ENCODE measurements around the gene ZNF614.
"Not testable (repeated sequence)": the region's sequence is repeated elsewhere in the genome, so short reads cannot be mapped to it uniquely, and the experiment has no call there.

ZNF614 gene

DNA sequence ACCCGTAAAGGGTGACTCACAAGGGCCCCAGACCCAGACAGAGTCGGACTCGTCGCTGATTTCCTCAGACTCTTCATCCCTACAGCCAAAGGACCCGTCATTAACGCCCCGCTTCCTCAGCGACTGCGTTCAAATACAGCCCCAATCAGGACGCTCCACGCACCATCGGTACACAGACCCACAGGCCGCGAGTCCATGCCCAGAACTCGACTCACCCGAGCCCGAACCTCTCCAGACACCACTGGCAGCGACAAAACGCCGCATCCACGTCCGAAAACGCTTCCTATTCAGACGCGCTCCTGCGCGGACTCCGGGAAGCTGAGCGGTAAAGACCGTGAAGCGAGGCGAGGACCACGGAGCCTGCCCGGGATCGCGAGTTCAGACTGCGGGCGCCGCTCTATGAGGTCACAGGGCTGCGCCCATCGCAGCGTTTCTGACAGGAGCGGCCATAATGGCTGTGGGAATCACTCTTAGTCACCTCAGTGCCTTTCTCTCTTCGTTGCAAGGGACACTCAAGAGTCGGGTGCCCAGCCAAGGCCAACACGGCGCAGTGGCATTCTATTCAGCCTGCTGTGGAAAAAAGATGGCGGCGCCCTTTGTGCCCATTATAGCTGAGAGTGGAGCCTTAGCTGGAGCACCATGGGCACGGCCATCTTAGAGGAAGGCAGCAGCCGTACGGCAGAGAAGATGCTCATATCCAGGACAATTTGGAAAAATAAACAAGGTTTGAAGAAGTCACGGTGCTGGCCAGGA lies at the start of gene ZNF614:
TSS of gene ZNF614 (minus strand) at position 353 of the 753 bp plus-strand sequence. CDS start 2,634 bp downstream, outside the sequence.
- DNase-seq (ENCODE audit: low spot score): peak; percentile 85

DNA sequence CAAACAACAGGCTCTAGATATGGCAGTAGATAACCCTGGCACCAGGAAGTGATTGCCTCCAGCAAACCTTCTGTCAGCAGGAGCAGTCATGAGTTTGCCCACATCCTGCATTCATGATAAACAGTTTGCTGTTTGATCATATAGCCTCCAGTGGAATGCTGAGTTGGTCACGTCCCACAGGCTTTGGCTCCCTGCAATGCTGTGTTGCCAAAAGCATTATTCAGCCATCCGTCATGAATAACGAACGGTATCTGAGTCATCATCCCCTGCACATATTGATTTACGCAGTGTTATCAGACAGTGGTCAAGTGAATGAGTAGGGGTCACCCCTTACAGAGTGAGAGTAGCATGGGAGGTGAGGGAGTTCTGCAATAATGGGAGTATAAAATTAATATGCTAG lies 42.3 kb upstream of the ZNF614 start:
- DNase-seq (ENCODE audit: low spot score): no peak

DNA sequence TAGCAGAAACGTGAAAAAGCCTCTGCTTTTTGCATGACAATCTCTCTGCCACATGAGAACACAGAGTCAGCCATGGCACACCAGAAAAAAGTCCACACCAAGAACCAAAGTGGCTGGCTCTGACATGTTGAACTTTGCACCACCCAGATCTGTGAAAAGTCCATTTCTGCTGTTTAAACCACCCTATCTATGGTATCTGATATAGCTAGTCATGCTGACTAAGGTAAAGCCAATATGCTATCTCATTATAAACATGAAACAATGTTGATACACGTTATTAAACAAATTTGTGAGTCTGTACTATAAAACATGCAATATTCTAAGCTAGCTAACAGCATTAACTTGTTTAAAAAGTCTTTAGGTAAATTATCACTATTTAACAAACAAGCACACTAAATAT lies 41.5 kb upstream of the ZNF614 start:
- no peak for DNase-seq (ENCODE audit: low spot score)

DNA sequence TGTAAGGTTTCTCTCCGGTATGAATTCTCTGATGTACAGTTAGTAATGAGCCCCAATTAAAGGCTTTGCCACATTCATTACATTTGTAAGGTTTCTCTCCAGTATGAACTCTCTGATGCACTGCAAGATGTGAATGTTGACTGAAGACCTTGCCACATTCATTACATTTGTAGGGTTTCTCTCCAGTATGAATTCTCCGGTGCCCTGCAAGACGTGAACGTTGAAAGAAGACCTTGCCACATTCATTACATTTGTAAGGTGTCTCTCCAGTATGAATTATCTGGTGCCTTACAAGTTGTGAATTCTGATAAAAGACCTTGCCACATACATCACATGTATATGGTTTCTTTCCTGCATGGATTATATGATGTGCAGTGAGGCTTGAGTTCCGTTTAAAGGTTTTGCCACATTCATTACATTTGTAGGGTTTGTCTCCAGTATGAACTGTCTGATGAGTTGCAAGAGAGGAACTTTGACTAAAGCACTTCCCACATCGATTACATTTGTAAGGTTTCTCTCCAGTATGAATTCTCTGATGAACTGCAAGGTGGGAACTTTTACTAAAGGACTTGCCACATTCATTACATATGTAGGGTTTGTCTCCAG lies 38.2 kb upstream of the ZNF614 start:
- no peak for DNase-seq (ENCODE audit: low spot score)

DNA sequence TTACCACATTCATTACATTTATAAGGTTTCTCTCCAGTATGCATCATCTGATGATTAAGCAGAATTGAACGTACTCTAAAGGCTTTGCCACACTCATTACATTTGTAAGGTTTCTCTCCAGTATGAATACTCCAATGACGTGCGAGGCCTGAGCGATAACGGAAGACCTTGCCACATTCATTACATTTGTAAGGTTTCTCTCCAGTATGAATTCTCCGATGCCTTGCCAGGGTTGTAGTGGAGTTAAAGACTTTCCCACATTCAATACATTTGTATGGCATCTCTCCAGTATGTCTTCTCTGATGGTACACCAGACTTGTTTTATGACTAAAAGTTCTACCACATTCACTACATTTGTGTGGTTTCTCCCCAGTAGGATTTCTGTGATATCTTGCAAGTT lies 37.2 kb upstream of the ZNF614 start:
- no peak for DNase-seq (ENCODE audit: low spot score)

DNA sequence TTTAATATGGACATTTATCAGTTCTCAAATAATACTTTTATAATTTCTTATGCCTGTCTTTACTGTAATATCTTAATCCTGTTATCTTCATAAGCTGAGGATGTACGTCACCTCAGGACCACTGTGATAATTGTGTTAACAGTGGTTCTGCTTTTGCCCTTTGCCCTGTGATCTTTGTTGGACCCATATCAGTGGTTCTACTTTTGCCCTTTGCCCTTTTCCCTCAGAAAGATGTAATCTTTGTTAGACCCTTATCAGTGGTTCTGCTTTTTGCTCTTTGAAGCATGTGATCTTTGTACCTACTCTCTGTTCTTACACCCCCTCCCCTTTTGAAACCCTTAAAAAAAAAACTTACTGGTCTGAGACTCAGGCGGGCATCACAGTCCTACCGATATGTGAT lies 28.3 kb upstream of the ZNF614 start:
- DNase-seq (ENCODE audit: low spot score): not testable (repeated sequence)

DNA sequence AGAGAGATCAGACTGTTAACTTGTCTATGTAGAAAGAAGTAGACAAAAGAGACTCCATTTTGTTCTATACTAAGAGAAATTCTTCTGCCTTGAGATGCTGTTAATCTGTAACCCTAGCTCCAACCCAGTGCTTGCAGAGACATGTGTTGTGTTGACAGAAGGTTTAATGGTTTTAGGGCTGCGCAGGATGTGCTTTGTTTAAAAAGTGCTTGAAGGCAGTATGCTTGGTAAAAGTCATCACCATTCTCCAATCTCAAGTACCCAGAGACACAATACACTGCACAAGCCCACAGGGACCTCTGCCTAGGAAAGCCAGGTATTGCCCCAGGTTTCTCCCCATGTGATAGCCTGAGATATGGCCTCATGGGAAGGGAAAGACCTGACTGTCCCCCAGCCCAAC lies 23.6 kb upstream of the ZNF614 start:
- not testable (repeated sequence) for DNase-seq (ENCODE audit: low spot score)

DNA sequence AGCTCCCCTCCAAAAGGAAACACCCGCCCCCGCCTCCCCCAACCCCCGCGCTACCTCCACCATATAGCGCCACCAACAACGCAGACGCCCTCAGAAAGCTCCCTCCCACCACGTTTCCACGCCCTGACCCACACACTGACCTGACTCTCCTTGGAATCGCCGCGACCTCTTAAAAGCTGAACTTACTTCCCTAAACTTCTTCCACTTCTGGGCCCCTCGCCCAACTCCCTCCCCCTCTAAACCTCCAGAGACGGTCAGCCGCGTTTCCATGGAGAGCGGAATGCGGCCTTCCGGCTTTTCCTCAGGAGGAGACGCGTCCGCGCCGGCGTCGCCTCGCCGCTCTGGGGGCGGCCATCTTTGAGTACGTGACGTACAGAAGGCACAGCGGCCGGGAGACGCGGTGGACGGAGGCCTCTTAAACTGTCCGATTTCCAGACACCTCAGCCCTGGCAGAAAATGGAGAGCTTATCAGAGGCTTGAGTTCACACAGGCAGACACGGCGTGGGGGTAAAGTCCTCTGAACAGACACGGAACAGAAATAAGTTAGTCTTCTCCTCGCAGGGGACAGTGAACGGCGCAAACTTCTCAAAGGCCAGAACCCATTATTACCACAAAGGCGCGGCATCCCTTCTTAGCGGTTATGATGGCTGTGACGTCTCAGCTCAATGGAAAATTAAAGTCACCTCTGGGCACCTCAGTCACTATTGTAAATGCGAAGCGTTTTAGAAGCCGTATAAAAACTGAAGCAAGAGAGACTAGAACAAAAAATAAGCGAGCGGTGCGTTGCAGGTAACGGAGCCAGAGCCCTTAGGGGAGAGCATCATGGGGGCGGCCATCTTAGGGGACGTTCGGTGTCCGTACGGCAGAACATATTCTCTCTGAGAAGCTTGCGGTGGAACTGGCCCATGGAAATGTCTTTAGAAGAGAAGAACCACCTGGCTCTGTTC lies 20.6 kb upstream of the ZNF614 start, which contains the start of gene ZNF432:
TSS of gene ZNF432 (minus strand) at position 284 of the 947 bp plus-strand sequence. CDS start 1,970 bp downstream, outside the sequence.
- DNase-seq (ENCODE audit: low spot score): peak; percentile 89

DNA sequence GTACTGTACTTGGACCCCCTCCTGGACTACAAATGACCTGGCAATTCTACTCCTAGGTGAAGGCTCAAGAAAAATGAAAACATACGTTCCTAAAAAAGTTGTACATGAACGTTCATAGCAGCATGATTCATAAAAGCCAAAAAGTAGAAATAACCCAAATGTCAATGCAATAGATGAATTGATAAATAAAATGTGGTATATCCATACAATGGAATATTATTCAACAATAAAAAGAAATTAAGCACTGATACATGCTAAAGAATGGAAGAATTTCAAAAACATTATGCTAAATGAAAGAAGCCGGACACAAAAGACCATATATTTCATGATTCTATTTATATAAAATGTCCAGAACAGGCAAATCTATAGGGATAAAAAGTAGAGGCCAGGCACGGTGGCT lies 11.0 kb upstream of the ZNF614 start:
- DNase-seq (ENCODE audit: low spot score): no peak

DNA sequence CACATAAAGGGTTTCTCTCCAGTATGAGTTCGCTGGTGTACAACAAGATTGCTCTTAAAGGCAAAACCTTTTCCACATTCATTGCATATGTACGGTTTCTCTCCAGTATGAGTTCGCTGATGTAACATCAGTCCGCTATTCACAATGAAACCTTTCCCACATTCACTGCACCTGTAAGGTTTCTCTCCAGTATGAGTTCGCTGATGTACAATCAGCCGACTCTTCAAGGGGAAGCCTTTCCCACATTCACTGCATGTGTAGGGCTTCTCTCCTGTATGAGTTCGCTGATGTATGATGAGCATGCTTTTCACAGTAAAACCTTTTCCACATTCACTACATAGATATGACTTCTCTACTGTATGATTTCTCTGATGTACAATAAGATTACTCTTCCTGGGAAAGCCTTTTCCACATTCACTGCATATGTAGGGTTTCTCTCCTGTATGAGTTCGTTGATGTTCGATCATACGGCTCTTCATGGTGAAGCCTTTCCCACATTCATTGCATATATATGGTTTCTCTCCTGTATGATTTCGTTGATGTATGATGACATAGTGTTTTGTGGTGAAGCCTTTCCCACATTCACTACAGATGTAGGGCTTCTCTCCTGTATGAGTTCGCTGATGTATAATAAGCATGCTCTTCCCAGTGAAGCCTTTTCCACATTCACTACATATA lies 6.0 kb upstream of the ZNF614 start:
- no peak for DNase-seq (ENCODE audit: low spot score)

DNA sequence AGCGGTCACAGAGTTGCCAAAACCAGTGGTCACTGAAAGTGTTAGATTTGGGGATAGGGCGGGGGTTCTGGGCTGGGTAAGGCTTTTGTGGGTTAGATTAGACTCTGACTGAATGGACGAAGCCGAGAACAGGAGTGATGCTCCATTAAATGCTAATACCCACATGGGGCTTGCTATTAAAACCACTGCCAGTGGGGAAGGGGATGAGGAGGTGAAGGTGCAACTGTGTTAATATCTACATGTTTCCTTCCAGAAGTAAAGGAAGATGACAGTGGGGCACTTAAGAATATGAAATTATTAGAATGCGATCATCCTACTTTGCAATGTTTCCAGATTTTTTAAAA lies 573 bp upstream of the ZNF614 start:
- no peak for DNase-seq (ENCODE audit: low spot score)

DNA sequence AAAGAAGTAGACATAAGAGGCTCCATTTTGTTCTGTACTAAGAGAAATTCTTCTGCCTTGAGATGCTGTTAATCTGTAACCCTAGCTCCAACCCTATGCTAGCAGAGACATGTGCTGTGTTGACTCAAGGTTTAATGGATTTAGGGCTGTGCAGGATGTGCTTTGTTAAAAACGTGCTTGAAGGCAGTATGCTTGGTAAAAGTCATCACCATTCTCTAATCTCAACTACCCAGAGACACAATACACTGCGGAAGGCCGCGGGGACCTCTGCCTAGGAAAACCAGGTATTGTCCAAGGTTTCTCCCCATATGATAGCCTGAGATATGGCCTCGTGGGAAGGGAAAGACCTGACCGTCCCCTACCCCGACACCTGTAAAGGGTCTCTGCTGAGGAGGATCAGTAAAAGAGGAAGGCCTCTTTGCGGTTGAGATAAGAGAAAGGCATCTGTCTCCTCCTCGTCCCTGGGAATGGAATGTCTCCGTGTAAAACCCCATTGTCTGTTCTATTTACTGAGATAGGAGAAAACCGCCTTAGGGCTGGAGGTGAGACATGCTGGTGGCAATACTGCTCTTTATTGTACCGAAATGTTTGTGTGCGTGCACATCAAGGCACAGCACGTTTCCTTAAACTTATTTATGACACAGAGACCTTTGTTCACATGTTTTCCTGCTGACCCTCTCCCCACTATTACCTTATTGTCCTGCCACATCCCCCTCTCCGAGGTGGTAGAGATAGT lies 1.8 kb downstream of the ZNF614 start:
- DNase-seq (ENCODE audit: low spot score): not testable (repeated sequence)

DNA sequence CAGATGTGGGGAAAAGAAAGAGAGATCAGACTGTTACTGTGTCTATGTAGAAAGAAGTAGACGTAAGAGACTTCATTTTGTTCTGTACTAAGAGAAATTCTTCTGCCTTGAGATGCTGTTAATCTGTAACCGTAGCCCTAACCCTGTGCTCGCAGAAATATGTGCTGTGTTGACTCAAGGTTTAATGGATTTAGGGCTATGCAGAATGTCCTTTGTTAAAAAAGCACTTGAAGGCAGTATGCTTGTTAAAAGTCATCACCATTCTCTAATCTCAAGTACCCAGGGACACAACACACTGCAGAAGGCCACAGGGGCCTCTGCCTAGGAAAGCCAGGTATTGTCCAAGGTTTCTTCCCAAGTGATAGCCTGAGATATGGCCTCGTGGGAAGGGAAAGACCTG lies 3.7 kb downstream of the ZNF614 start:
- DNase-seq (ENCODE audit: low spot score): not testable (repeated sequence)

DNA sequence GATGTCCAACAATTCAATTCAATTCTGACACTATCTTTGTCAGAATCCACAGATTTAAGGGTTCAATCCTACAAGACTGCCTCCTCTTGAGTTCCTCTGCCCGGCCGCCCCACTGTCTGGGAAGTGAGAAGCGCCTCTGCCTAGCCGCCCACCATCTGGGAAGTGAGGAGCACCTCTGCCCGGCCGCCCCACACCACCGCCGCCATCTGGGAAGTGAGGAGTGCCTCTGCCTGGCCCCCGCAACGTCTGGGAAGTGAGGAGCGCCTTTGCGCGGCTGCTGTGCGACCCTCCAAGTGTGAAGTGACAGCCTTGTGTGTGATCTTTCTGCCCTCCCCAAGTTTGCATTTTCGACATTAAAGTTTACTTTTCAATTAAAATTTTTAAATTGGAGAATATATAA lies 6.0 kb downstream of the ZNF614 start:
- DNase-seq (ENCODE audit: low spot score): no peak

DNA sequence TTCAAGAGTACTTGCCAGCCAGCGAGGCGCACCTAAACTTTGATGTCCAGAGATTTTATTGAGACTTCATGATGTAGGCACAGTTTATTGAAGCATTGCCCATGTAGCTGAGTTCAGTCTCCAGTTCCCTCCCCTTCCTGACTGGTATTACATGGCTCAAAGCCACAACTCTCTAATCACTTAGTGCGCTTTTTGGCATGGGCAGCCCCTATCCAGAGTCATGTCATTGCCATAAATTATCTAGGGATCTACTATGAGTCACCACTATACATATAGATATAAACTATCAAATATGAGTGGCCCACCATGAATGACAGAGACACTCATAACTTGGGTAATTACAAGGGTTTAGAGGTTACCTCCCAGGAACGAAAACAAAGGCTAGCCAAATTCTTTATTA lies 7.7 kb downstream of the ZNF614 start:
- no peak for DNase-seq (ENCODE audit: low spot score)

DNA sequence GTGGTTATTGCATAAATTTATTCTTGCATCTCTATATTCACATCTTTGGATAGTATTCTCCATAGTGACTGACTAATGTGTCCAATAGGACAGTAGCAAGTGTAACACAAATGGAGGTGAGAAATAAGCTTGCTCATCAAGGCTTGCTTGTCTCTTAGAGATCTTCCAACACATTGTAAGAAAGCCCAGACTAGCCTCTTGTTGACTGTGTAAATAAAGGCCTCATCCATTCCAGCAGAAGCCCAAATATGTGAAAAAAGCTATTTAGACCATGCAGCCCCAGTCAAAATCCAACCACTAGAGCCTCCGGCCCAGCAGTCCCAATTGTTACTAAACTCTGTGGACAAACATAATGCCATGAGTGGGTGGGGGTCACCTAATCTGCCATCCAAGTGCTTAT lies 17.5 kb downstream of the ZNF614 start:
- DNase-seq (ENCODE audit: low spot score): no peak

DNA sequence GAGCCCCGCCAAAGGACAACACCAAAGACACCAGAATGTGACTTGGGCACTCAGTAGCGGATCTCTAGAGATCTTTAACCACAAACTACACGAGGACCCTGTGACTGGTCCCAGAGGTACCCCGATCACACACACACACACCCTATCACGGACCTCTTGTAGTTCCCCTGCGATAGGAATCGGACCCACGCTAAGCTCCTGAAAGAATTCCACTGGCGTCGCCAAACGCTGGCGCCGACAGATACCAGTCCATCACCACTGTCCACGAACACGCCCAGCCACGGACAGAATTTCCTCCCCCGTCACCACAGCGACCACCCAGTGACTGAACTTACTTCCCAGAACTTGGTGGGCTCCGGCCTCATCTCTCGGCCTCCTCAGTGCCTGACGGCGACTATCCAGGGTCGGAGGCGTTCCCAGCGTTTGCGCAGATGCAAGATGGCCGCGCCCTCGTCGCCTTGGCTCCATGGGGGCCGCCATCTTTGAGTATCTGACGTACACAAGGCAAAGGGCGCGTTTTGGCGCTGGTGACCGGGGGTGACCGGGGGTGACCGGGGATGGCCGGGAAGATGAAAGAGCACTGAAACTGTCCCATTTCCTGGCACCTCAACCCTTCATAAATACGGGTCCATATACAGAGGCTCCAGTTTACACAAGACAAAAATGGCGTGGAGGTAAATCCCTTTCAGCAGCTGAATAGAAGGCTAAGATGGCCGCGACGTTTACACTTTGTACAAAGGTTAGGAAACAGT lies 20.2 kb downstream of the ZNF614 start, which contains the start of gene ZNF615:
TSS of gene ZNF615 (minus strand) at position 406 of the 752 bp plus-strand sequence. CDS start 4,500 bp downstream, outside the sequence.
- peak; percentile 82 for DNase-seq (ENCODE audit: low spot score)

DNA sequence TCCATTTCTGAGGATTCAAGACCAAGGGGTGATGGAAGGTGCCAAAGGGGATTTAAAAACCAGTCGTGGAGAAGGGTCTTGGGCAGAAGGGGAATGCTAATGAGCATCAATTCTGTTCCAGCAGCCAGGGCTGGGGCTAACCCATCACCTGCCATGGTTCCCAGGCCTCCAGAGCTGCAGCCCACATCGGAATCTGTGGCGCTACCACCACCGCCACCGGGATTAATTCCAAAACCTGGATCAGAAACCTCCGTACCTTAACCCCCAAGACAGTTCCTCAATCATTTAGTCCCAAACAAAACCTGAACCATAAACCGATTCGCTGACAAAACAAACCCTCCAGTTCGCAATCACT lies 20.8 kb downstream of the ZNF614 start:
- DNase-seq (ENCODE audit: low spot score): no peak

DNA sequence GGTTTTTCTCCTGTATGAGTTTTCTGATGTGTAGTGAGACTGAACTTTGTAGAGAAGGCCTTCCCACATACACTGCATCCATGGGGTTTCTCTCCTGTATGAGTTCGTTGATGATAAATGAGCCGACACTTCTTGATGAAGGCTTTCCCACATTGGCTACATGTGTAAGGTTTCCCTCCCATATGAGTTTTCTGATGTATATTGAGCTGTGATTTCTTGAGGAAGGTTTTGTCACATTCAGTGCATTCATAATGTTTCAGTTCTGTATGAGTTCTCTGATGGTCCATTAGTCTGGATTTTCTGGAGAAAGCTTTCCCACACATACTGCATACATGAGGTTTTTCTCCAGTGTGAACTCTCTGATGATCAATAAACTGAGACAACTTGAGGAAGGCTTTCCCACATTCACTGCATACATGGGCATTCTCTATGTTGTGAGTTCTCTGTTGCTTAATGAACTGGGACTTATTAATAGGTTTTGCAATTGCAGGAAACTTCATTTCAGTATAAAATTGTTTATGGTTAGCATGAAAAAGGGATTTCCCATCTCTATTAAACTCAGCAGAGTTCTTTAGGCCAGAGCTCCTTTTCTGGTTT lies 34.0 kb downstream of the ZNF614 start:
- DNase-seq (ENCODE audit: low spot score): no peak

DNA sequence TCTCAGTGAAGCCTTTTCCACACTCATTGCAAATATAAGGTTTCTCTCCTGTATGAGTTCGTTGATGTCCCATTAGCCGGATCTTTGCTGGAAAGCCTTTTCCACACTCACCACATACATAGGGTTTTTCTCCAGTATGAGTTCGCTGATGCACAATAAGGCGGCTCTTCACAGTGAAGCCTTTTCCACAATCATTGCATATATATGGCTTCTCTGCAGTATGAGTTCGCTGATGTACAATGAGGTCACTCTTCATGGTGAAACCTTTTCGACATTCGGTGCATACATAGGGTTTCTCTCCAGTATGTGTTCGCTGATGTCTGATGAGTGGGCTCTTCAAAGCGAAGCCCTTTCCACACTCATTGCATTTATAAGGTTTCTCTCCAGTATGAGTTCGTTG lies 34.8 kb downstream of the ZNF614 start:
- DNase-seq (ENCODE audit: low spot score): no peak
